IgD-negative memory B cell (primary cell): ENCODE measurements around the gene USP34. TPM values are rescaled to one million over a fixed set of nuclear protein-coding genes. Genes with fewer than 3 reads are reported as not detected.
"Not testable (repeated sequence)": the region's sequence is repeated elsewhere in the genome, so short reads cannot be mapped to it uniquely, and the experiment has no call there.

Source experiments
- H3K27ac Mint-ChIP-seq, 3 donors: one replicate each; pipeline ENCODE4 v1.8.0; 2020 to 2022; ENCODE audit warnings: mild to moderate bottlenecking in 3 of 3, mixed read lengths in 3 of 3, moderate library complexity in 1 of 3
- H3K27me3 Mint-ChIP-seq: one replicate; pipeline ENCODE4 v1.8.0; 2021; ENCODE audit warnings: mixed read lengths
- H3K36me3 Mint-ChIP-seq: one replicate; pipeline ENCODE4 v1.8.0; 2020; ENCODE audit warnings: mild to moderate bottlenecking, mixed read lengths
- H3K4me1 Mint-ChIP-seq, 3 donors: one replicate each; pipeline ENCODE4 v1.8.0; 2020 to 2022; ENCODE audit warnings: mixed read lengths in 3 of 3, mild to moderate bottlenecking in 1 of 3
- H3K4me3 Mint-ChIP-seq, 4 donors: one replicate each; pipeline ENCODE4 v1.8.0; 2020 to 2022; ENCODE audit warnings: mild to moderate bottlenecking in 4 of 4, mixed read lengths in 4 of 4, moderate library complexity in 3 of 4
- H3K9me3 Mint-ChIP-seq, 3 donors: one replicate each; pipeline ENCODE4 v1.8.0; 2020 to 2021; ENCODE audit warnings: mixed read lengths in 3 of 3, mild to moderate bottlenecking in 1 of 3
- polyA plus RNA-seq: library from polyadenylated mRNA; unstranded; fragments of 300-500 nt; fragmentation: Illumina TruSeq; gene quantifications from one replicate; pipeline ENCODE4 v1.2.3, GENCODE V29; 2021

The USP34 gene
- polyA plus RNA-seq: 21.5 TPM

- no peaks in the 10 kb centered on the region for H3K27me3 Mint-ChIP-seq
- H3K36me3 Mint-ChIP-seq: no peaks in the 10 kb centered on the region
- peak within 1 kb of the TSS; percentile 87 to 99 (median 96) for H3K4me3 Mint-ChIP-seq
- peak within 1 kb of the TSS; percentile 96 to 100 (median 99) for H3K27ac Mint-ChIP-seq
- no peaks in the 10 kb centered on the region for H3K9me3 Mint-ChIP-seq
- H3K4me1 Mint-ChIP-seq: peaks cover 19 to 22% (median 20%) of the 10 kb centered on the region in 3 donors
Observed at GRCh38 chr2:61470965-61471904, at the start of gene USP34. Gene USP34, minus strand, starts transcription at chr2:61471087. Its CDS starts 395 bp downstream, at chr2:61470692.

DNA sequence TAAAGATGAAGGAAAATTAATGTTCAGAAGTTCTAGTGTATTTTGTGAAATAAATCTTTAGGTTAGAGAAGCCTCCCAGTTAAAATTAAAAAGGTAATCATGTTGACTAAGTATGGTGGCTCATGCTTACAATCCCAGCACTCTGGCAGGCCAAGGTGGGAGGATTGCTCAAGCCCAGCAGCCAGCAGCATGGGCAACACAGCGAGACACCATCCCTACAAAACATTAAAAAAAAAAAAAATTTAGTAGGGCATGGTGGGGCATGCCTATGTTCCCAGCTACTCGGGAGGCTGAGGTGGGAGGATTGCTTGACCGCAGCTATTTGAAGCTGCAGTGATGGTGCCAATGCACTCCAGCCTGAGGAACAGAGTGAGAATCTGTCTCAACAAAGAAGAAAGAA is 49.4 kb upstream of the USP34 start:
- H3K4me3 Mint-ChIP-seq: no peak overlapping the region
- no peaks in the 10 kb centered on the region for H3K27me3 Mint-ChIP-seq
- H3K27ac Mint-ChIP-seq: no peak overlapping the region
- no peaks in the 10 kb centered on the region for H3K36me3 Mint-ChIP-seq
- H3K4me1 Mint-ChIP-seq: peaks cover 2 to 7% (median 4%) of the 10 kb centered on the region in 3 donors
- H3K9me3 Mint-ChIP-seq: no peaks in the 10 kb centered on the region

DNA sequence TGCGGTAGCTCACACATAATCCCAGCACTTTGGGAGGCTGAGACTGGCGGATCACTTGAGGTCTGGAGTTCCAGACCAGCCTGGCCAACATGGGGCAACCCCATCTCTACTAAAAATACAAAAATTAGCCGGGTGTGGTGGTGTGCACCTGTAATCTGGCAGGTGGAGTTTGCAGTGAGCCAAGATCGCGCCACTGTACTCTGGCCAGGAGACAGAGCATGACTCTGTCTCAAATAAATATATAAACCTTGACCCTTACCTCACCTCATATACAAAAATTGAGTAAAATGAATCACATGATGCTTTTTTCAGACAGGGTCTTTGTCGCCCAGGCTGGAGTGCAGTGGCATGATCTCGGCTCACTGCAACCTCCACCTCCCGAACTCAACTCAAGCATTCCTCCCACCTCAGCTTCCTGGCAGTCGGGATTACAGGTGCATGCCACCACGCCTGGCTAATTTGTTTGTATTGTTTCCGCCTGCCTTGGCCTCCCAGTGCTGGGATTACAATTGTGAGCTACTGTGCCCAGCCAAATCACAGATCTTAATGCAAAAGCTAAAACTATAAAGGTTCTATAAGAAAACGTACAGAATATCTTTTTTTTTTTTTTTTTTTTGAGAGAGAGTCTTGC is 42.0 kb upstream of the USP34 start:
- Mint-ChIP-seq H3K36me3 (peaks cover 3% of the 10 kb centered on the region), H3K27ac (no peak overlapping the region), H3K27me3 (no peaks in the 10 kb centered on the region), H3K4me1 (peaks cover 6 to 11% (median 10%) of the 10 kb centered on the region in 3 donors), H3K4me3 (no peak overlapping the region), H3K9me3 (no peaks in the 10 kb centered on the region)

DNA sequence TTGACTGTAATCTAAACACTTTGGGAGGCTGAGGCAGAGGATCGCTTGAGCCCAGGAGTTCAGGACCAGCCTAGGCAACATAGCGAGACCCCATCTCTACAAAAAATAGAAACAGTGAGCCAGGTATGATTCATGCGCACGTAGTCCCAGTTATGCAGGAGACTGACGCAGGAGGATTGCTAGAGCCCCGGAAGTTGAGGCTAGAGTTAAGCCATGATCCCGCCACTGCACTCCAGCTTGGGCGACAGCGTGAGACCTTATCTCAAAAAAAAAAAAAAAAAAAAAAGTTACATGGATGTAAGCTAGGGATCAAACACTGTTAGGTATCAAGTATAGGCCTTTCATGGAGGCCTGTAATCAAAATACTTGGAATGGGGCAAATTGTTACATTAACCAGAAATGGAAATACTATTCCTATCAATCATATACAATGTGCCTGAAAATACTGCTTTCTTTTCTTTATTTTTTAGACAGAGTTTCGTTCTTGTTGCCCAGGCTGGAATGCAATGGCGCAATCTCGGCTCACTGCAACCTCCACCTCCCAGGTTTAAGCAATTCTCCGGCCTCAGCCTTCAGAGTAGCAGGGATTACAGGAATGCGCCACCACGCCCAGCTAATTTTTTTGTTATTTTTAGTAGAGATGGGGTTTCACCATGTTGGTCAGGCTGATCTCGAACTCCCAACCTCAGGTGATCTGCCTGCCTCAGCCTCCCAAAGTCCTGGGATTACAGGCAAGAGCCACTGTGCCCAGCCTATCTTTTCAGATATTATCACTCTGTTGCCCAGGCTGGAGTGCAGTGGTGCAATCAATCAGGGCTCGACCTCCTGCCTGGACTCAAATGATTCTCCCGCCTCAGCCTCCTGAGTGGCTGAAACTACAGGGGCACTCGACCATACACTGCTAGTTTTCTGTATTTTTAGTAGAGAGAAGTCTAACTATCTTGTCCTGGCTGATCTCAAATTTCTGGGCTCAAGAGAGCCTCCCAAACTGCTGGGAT is 40.1 kb upstream of the USP34 start:
- Mint-ChIP-seq H3K27ac (no peak overlapping the region), H3K4me3 (no peak overlapping the region), H3K4me1 (peaks cover 6 to 12% (median 10%) of the 10 kb centered on the region in 3 donors), H3K27me3 (no peaks in the 10 kb centered on the region), H3K9me3 (no peaks in the 10 kb centered on the region), H3K36me3 (peaks cover 3% of the 10 kb centered on the region)

DNA sequence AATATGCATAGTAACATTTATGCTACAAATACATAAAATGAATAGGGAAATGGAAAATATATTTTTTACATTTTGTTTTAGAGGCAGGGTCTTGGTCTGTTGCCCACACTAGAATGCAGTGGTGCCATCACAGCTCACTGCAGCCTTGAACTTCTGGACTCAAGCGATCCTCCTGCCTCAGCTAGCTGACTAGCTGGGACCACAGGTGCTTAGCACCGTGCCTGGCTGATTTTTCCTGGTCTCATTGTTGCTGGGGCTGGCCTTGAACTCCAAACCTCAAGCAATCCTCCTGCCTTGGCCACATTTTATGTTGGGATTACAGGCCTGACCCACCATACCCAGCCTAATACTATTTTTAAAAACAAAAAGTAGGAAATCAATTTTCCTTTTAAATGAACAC is 34.1 kb upstream of the USP34 start:
- Mint-ChIP-seq H3K36me3 (peaks cover 2% of the 10 kb centered on the region), H3K4me1 (peaks cover 6 to 10% (median 7%) of the 10 kb centered on the region in 3 donors), H3K27ac (no peak overlapping the region), H3K9me3 (no peaks in the 10 kb centered on the region), H3K27me3 (no peaks in the 10 kb centered on the region), H3K4me3 (no peak overlapping the region)

DNA sequence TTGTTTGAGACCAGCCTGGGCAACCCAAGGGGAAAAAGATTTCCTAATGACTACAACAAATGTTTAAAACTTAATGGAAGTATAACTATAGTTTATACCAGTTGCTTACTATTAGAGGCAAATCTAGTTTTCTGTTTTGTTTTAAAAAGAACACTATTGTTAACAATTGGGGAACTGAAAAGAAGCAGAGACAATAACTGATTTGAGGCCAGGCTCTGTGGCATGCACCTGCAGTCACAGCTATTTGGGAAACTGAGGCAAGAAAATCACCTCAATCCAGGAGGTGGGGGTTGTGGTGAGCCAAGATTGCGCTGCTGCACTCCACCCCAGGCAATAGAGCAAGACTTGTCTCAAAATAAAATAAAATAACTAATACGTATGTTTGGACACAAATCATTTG is 28.2 kb upstream of the USP34 start:
- peaks cover 4 to 5% (median 4%) of the 10 kb centered on the region in 3 donors for H3K4me1 Mint-ChIP-seq
- H3K27ac Mint-ChIP-seq: no peak overlapping the region
- no peaks in the 10 kb centered on the region for H3K27me3 Mint-ChIP-seq
- peaks cover 2% of the 10 kb centered on the region for H3K36me3 Mint-ChIP-seq
- no peak overlapping the region for H3K4me3 Mint-ChIP-seq
- H3K9me3 Mint-ChIP-seq: no peaks in the 10 kb centered on the region

DNA sequence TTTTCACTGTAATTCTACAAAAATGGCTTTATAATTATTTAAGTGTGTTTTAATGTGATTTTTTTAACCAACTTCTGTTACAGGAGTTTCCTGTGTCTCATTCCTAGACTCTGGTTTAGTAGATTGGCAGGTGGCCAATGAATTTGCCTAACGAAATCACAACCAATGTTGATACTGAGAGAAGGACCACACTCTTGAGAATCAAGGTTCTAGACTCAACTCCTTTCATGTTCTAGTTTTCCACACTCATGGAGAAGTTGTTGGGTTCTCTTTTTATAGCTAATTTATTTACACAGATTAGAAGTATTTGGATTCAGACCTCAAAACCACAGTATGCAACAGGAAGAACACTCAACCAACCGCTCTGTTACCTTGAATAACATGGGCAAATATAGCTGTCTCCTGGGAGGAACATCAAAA is 22.6 kb upstream of the USP34 start:
- Mint-ChIP-seq H3K9me3 (no peaks in the 10 kb centered on the region), H3K4me3 (peak overlapping the region in 1 of 4 donors; percentile 29), H3K27me3 (no peaks in the 10 kb centered on the region), H3K4me1 (peaks cover 10 to 12% (median 11%) of the 10 kb centered on the region in 3 donors), H3K36me3 (peaks cover 3% of the 10 kb centered on the region), H3K27ac (peak overlapping the region; percentile 56 to 90 (median 73))

DNA sequence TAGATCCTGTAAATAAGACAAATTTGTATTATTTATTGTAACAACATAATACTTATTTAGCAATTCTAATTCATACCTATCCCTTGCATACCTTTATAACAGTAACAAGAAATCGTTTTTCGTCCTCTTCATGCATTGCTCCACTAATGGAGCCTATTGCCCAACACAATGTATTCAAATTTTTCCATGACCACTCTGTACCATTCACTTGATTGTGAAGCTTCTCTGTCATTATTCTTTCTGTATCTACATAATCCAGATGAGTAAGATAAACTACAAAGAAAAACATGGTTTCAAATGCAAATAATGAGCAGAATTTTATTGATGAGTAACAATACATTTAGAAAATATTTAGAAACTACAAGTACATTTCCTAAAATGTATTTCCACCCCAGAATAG is 21.6 kb upstream of the USP34 start:
- peaks cover 10 to 12% (median 11%) of the 10 kb centered on the region in 3 donors for H3K4me1 Mint-ChIP-seq
- H3K36me3 Mint-ChIP-seq: peaks cover 3% of the 10 kb centered on the region
- no peak overlapping the region for H3K4me3 Mint-ChIP-seq
- no peaks in the 10 kb centered on the region for H3K27me3 Mint-ChIP-seq
- H3K27ac Mint-ChIP-seq: peak overlapping the region; percentile 10 to 71 (median 48)
- H3K9me3 Mint-ChIP-seq: no peaks in the 10 kb centered on the region

GRCh38 chr2:61485281-61485680 is 14.4 kb upstream of the USP34 start:
- no peak overlapping the region for H3K4me3 Mint-ChIP-seq
- H3K4me1 Mint-ChIP-seq: no peaks in the 10 kb centered on the region
- peak overlapping the region in 2 of 3 donors; percentile 50 to 73 for H3K27ac Mint-ChIP-seq
- peaks cover 3% of the 10 kb centered on the region for H3K36me3 Mint-ChIP-seq
- no peaks in the 10 kb centered on the region for H3K9me3 Mint-ChIP-seq
- no peaks in the 10 kb centered on the region for H3K27me3 Mint-ChIP-seq

DNA sequence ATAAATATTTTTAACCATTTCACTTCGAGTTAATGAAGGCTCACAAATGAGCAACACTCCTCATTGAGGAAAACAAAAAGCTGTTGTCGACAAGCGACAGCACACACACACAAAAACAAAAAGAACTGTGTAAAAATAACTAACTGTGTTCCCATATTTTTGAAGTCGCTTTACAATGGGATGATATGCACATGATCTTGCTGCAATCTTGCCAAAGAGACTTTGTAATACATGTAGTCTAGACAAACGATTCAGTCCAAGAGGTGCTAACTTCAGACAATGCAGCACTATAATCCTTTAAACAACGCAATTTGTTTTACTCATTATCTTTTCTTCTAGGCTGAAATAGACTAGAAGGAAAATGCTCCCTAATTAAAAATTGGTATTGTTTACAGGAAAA is 7.2 kb upstream of the USP34 start:
- Mint-ChIP-seq H3K4me3 (no peak overlapping the region), H3K4me1 (peaks cover 0 to 3% (median 2%) of the 10 kb centered on the region in 3 donors), H3K9me3 (no peaks in the 10 kb centered on the region), H3K27ac (peak overlapping the region in 2 of 3 donors; percentile 19 to 57), H3K36me3 (peaks cover 2% of the 10 kb centered on the region), H3K27me3 (no peaks in the 10 kb centered on the region)

DNA sequence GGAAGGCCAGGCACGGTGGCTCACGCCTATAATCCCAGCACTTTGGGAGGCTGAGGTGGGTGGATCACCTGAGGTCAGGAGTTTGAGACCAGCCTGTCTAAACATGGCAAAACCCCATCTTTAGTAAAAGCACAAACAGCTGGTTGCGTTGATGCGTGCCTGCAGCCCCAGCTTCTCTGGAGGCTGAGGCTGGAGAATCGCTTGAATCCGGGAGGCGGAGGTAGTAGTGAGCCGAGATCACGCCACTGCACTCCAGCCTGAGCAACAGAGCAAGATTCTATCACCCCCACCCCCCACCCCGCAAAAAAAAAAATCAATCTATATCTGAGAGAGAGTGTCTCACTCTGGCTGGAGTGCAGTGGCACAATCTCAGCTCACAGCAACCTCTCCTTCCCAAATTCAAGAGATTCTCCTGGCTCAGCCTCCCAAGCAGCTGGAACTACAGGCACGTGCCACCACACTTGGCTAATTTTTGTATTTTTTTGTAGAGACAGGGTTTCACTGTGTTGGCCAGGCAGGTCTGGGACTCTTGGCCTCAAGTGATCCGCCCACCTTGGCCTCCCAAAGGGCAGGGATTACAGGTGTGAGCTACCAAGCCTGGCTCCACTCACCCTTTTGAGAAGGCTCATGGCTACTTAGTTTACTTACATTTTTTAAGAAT is 6.2 kb upstream of the USP34 start:
- H3K4me3 Mint-ChIP-seq: peak overlapping the region in 1 of 4 donors; percentile 52
- peak overlapping the region; percentile 19 to 63 (median 57) for H3K27ac Mint-ChIP-seq
- not testable (repeated sequence) for H3K9me3 Mint-ChIP-seq, H3K4me1 Mint-ChIP-seq, H3K36me3 Mint-ChIP-seq, H3K27me3 Mint-ChIP-seq

DNA sequence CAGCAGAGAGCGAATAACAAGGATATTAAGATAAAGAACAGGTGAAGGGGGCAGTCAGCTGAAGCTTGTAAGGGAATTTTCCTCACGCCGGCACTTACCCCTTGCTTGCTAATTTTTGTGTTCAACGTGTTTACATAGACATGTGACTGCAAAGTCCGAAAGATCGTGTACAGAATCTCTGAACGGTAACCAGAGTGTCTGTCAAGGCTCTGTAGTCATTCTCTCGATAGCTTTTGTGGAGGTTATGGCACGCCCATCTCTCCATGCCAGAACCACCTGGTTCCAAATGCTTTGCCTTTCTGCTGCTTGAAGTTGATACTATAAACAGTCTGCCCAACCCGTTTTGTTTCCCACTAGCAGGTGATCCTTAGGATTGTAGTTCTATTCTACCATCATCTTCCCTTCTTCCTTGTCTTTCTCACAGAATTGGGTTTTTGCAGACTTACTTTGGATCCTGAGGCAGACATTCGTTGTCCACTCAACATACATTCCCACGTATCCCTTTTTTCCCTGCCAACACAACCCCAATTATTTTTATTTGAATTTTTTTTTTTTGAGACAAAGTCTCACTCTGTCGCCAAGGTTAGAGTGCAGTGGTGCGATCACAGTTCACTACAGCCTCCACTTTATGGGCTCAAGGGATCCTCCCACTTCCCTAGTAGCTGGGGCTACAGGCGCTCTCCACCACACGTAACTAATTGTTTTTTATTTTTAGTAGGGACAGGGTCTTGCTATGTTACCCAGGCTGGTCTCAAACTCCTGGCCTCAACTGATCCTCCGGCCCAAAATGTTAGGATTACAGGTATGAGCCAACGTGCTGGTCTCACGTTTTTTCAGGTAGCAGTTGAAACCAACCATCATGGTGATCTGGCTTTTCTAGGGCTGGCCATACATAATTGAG is 1.3 kb upstream of the USP34 start:
- Mint-ChIP-seq H3K27me3 (no peaks in the 10 kb centered on the region), H3K36me3 (peaks cover 2% of the 10 kb centered on the region), H3K27ac (peak overlapping the region; percentile 96 to 100 (median 99)), H3K4me3 (peak overlapping the region; percentile 87 to 99 (median 94)), H3K4me1 (peaks cover 19 to 23% (median 23%) of the 10 kb centered on the region in 3 donors), H3K9me3 (no peaks in the 10 kb centered on the region)
